SK-N-SH (cell line): Measurements from ENCODE around the gene THBS2. TPM values are rescaled to one million over a fixed set of nuclear protein-coding genes. Genes with fewer than 3 reads are reported as not detected.

Experiments
- CTCF ChIA-PET: fragments of 300-600, 350-600 bp; formaldehyde crosslinking; extraction: SDS; loops from one replicate; lab custom pipeline; 2021; lab: Yijun Ruan, JAX
- POLR2A ChIA-PET: fragments of 350-600 bp; sonication (Branson Sonifier 250); formaldehyde crosslinking; extraction: SDS; loops from one replicate; lab custom pipeline; 2020; ENCODE audit warnings: antibody characterized with exemption, inconsistent platforms; lab: Yijun Ruan, JAX
- DNase-seq: peaks from one replicate; pipeline ENCODE4 v3.0.0; 2012
- H2AFZ ChIP-seq: fragments of 200-600 bp; sonication (generic); 2 replicates; pipeline ENCODE4 v1.8.1; 2016; ENCODE audit warnings: antibody characterized with exemption, mild to moderate bottlenecking, low read depth
- H3F3A ChIP-seq: fragments of 200-600 bp; sonication (generic); replicated peaks from 2 replicates; pipeline ENCODE3; 2016; ENCODE audit warnings: antibody characterized with exemption, mild to moderate bottlenecking; ENCODE audit not compliant: insufficient read depth
- H3K27ac ChIP-seq, 2 experiments: fragments of 200-500 bp in 1 of 2; fragments of 200-600 bp in 1 of 2; sonication (Bioruptor generic) in 1 of 2; sonication (generic), shearing (Covaris generic) in 1 of 2; 2 replicates each; pipeline versions ENCODE4 v1.5.1 to v1.6.1; 2014 to 2016; ENCODE audit warnings: low read depth in 2 of 2, inconsistent platforms in 1 of 2, low read length in 1 of 2, mild to moderate bottlenecking in 1 of 2, mixed read lengths in 1 of 2
- H3K27me3 ChIP-seq: fragments of 200-600 bp; sonication (generic), shearing (Covaris generic); 2 replicates; pipeline ENCODE4 v1.6.1; 2016; ENCODE audit warnings: mixed run types; ENCODE audit not compliant: insufficient read depth
- H3K36me3 ChIP-seq, 2 experiments: fragments of 200-500 bp in 1 of 2; fragments of 200-600 bp in 1 of 2; sonication (Bioruptor generic) in 1 of 2; sonication (generic) in 1 of 2; replicated peaks in 1 of 2; 2 replicates each; pipeline versions ENCODE3 to v1.5.1; 2014 to 2016; ENCODE audit warnings: low read length in 1 of 2, mild to moderate bottlenecking in 1 of 2; ENCODE audit not compliant: insufficient read depth in 2 of 2, control insufficient read depth in 1 of 2
- H3K4me1 ChIP-seq, 2 experiments: fragments of 200-500 bp in 1 of 2; fragments of 200-600 bp in 1 of 2; sonication (Bioruptor generic) in 1 of 2; sonication (generic), shearing (Covaris generic) in 1 of 2; 2 replicates each; pipeline versions ENCODE4 v1.5.1 to v1.6.1; 2014 to 2016; ENCODE audit warnings: low read depth in 1 of 2, low read length in 1 of 2, mixed run types in 1 of 2; ENCODE audit not compliant: insufficient read depth in 2 of 2, control insufficient read depth in 1 of 2
- H3K4me2 ChIP-seq: fragments of 200-600 bp; sonication (generic), shearing (Covaris generic); 2 replicates; pipeline ENCODE4 v1.6.1; 2017; ENCODE audit warnings: mixed run types
- H3K4me3 ChIP-seq, 2 experiments: fragments of 200-500 bp in 1 of 2; fragments of 200-600 bp in 1 of 2; sonication (Bioruptor generic) in 1 of 2; sonication (generic), shearing (Covaris generic) in 1 of 2; 2 replicates each; pipeline versions ENCODE4 v1.5.1 to v1.8.1; 2014 to 2016; ENCODE audit warnings: low read depth in 2 of 2, inconsistent platforms in 1 of 2, low read length in 1 of 2, mild to moderate bottlenecking in 1 of 2, mixed read lengths in 1 of 2, moderate library complexity in 1 of 2
- H3K79me2 ChIP-seq: fragments of 200-600 bp; sonication (generic); 2 replicates; pipeline ENCODE4 v1.8.1; 2017; ENCODE audit warnings: mild to moderate bottlenecking; ENCODE audit not compliant: insufficient read depth
- H3K9ac ChIP-seq: fragments of 200-600 bp; sonication (generic); 2 replicates; pipeline ENCODE4 v1.6.1; 2017; ENCODE audit warnings: mixed run types
- H3K9me2 ChIP-seq: fragments of 200-600 bp; sonication (generic); 2 replicates; pipeline ENCODE4 v1.6.1; 2017; ENCODE audit warnings: mixed run types
- H3K9me3 ChIP-seq: fragments of 200-600 bp; sonication (generic); 2 replicates; pipeline ENCODE4 v1.6.1; 2017; ENCODE audit warnings: mixed run types, mild to moderate bottlenecking, moderate library complexity
- H4K20me1 ChIP-seq: fragments of 200-600 bp; sonication (generic); 2 replicates; pipeline ENCODE4 v1.6.1; 2017; ENCODE audit warnings: mild to moderate bottlenecking, mixed run types; ENCODE audit not compliant: insufficient read depth
- CTCF ChIP-seq: fragments of 200-600 bp; sonication (generic); IDR thresholded peaks from 2 replicates; pipeline ENCODE4 v1.6.1; 2017; ENCODE audit warnings: antibody characterized with exemption, mild to moderate bottlenecking, moderate library complexity
- FOSL2 ChIP-seq: IDR thresholded peaks from 2 replicates; pipeline ENCODE4 v1.4.0; 2012; ENCODE audit warnings: low read depth, mild to moderate bottlenecking, moderate library complexity, borderline replicate concordance
- FOXJ3 ChIP-seq: sonication (generic); formaldehyde crosslinking; IDR thresholded peaks from 2 replicates; pipeline ENCODE4 v1.5.1; 2020; ENCODE audit warnings: mild to moderate bottlenecking, missing genetic modification reagents
- FOXM1 ChIP-seq: IDR thresholded peaks from 2 replicates; pipeline ENCODE4 v1.4.0; 2012; ENCODE audit warnings: low read depth, mild to moderate bottlenecking
- GABPA ChIP-seq: IDR thresholded peaks from 2 replicates; pipeline ENCODE4 v1.4.0; 2012; ENCODE audit warnings: low read depth, mild to moderate bottlenecking
- GATA2 ChIP-seq: sonication (generic); formaldehyde crosslinking; IDR thresholded peaks from 2 replicates; pipeline ENCODE4 v1.5.0; 2020; ENCODE audit warnings: mild to moderate bottlenecking, missing genetic modification reagents
- JUND ChIP-seq: IDR thresholded peaks from 2 replicates; pipeline ENCODE4 v1.4.0; 2012
- POLR2AphosphoS5 ChIP-seq: IDR thresholded peaks from 2 replicates; pipeline ENCODE4 v1.6.1; 2012; ENCODE audit warnings: low read depth, low read length
- RAD21 ChIP-seq: IDR thresholded peaks from 2 replicates; pipeline ENCODE4 v1.6.1; 2012; ENCODE audit warnings: mild to moderate bottlenecking, low read length
- TCF12 ChIP-seq: IDR thresholded peaks from 2 replicates; pipeline ENCODE4 v1.4.0; 2012
- USF2 ChIP-seq: fragments of 150-350 bp; IDR thresholded peaks from 2 replicates; pipeline ENCODE4 v1.6.1; 2017; ENCODE audit warnings: antibody characterized with exemption, low read length, low read depth, borderline replicate concordance
- WGBS: methylation state at CpG from one replicate; pipeline ENCODE4 v1.1.6; 2017; ENCODE audit warnings: low lambda C conversion rate; 5-methylcytosine and 5-hydroxymethylcytosine counted together
- polyA plus RNA-seq, 3 experiments: library from polyadenylated mRNA; depleted of rRNA; stranded (reverse); fragments of >200 nt; gene quantifications; 2 replicates each; pipeline ENCODE4 v1.2.3, GENCODE V29; 2012

THBS2 gene
- polyA plus RNA-seq, 1 of the 3 experiments (the other 2 are of a cell fraction), result 166 TPM

GRCh38 chr6:169269180-169270076 lies 15.8 kb upstream of the THBS2 start:
- no peaks in the 10 kb centered on the region for H3K9me2 ChIP-seq
- peak overlapping the region; percentile 47 for H2AFZ ChIP-seq
- no peaks in the 10 kb centered on the region for H3K27me3 ChIP-seq
- H3K9me3 ChIP-seq, result no peaks in the 10 kb centered on the region
- peaks cover 0 to 12% of the 10 kb centered on the region in 2 experiments; a peak in 2 of 4 replicates for H3K4me1 ChIP-seq
- DNase-seq, result no peak
- H3K27ac ChIP-seq, result peak overlapping the region; percentile 28 to 48; a peak in 3 of 4 replicates
- ChIA-PET CTCF (interaction anchor here (1.2 kb wide), 1 partner anchor 16 kb away, joined by 3 read pairs; no protein-coding TSS in a partner anchor), POLR2A (no interaction called here)
- H3K4me3 ChIP-seq, result no peak overlapping the region
- no peaks in the 10 kb centered on the region for H3K79me2 ChIP-seq
- H3K9ac ChIP-seq, result no peak overlapping the region
- WGBS, result 61% methylated on average over 9 of the region's 9 CpGs
- H3K36me3 ChIP-seq, result no peaks in the 10 kb centered on the region
- H4K20me1 ChIP-seq, result no peaks in the 10 kb centered on the region
- TF ChIP-seq TCF12, result peak; percentile 58
- TF ChIP-seq CTCF, result no peak
- no peak for TF ChIP-seq FOXM1
- peak; percentile 45; the same call in 1 of the 2 replicates for TF ChIP-seq FOSL2
- 0 out of 2 replicates have a peak, but pooled peaks have one; percentile 31 for TF ChIP-seq JUND
- H3K4me2 ChIP-seq, result peak overlapping the region; percentile 30; the same call in 1 of the 2 replicates
- H3F3A ChIP-seq, result peaks cover 4% of the 10 kb centered on the region

GRCh38 chr6:169268276-169268675 lies 14.6 kb upstream of the THBS2 start:
- no peak overlapping the region for H3K9ac ChIP-seq
- DNase-seq, result no peak
- no peaks in the 10 kb centered on the region for H3K9me3 ChIP-seq
- H3K27ac ChIP-seq, result no peak overlapping the region
- 58% methylated on average over 1 of the region's 1 CpG for WGBS
- H3K36me3 ChIP-seq, result no peaks in the 10 kb centered on the region
- CTCF ChIA-PET, result no interaction called here
- H3K27me3 ChIP-seq, result no peaks in the 10 kb centered on the region
- H3K4me2 ChIP-seq, result no peak overlapping the region
- POLR2A ChIA-PET, result no interaction called here
- no peak overlapping the region for H2AFZ ChIP-seq
- H3K4me3 ChIP-seq, result no peak overlapping the region
- peaks cover 4% of the 10 kb centered on the region for H3F3A ChIP-seq
- no peaks in the 10 kb centered on the region for H3K79me2 ChIP-seq
- no peaks in the 10 kb centered on the region for H3K9me2 ChIP-seq
- H3K4me1 ChIP-seq, result peaks cover 9 to 18% of the 10 kb centered on the region in 2 experiments; a peak in 3 of 4 replicates
- no peak for TF ChIP-seq RAD21
- TF ChIP-seq GATA2 (CRISPR knock-in tag), result no peak
- TF ChIP-seq POLR2AphosphoS5, result no peak
- TF ChIP-seq FOXJ3 (CRISPR knock-in tag), result no peak
- no peak for TF ChIP-seq GABPA
- TF ChIP-seq USF2, result no peak
- no peaks in the 10 kb centered on the region for H4K20me1 ChIP-seq
